ENCODE results near the gene ARHGAP42.
"Not testable (repeated sequence)": the region's sequence is repeated elsewhere in the genome, so short reads cannot be mapped to it uniquely, and the experiment has no call there.

Gene ARHGAP42

DNA sequence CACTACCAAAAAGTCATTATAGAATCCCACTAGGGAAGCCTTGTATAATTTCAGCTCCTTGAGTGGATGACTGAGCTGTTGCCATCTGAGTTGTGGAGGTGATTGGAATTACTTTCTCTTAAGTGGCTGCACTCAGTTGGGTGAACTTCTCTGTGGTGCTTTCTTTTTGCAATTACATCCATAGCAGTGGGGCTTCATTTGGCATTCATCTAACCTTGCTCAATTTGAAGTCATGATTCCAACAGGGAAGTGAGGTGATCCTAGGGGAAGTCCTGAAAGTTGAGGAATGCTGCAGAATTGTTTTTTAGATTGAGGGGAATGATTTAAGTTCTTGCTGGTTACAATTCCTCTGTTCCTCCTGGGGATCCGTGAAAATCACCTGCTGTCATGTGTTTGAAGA, 39.6 kb downstream of the ARHGAP42 start:
- no peak for DNase-seq (ENCODE audit: low read depth in 2 of 2, low spot score in 1 of 2)

DNA sequence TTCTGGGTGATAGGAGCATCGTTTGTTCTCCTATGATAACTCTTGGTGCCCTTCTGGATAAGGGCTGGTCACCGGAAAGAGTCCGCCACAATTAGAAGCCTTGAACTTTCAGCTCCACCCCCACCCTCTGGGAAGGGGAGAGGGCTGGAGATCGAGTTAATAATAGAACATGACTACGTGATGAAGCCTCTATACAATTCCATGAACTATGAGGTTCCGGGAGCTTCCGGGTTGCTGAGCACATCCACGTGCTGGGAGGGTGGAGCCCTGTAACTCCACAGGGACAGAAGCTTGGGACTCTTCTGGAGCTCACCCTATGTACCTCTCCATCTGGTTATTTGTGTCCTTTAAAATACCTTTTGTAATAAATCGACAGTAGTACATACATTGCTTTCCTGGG, 40.3 kb downstream of the ARHGAP42 start:
- DNase-seq (ENCODE audit: low read depth in 2 of 2, low spot score in 1 of 2), result no peak

DNA sequence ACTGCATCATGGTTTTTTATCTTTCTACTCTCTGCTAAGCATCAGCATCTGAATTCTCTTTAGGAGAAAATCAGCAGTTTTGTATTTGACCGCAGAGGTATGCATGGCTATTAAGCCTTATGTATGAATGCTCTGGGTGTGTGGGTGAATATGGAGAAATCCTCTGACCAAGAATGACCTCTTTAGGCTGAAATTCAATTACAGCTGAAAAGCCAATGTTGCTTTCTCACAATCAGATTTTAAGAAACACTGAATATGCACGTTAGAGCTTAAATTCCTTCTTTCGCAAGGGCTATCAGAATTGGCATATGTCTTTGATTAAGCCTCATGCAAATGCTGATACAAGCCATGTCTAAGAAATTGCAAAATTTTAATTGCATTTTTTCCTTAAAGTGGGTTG, 43.2 kb downstream of the ARHGAP42 start:
- no peak for DNase-seq (ENCODE audit: low read depth in 2 of 2, low spot score in 1 of 2)

DNA sequence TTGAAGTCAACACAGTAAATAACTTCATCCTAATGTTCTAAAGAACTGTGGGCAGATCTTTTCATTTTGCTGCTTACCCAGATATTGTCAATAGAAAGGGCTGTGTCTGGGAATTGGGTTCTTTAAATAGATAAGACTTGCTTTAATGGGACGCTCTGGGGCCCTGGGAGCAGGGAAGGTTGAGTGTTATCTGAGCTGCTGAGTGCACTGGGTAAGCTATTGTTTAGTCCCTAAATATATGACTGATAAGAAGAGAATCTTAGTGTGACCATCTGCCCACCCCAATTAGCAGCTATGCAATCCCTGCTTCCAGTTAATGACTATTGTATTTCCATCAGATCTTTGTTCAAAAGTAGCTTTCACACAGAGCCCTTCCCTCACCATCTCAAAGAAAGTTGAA, 44.4 kb downstream of the ARHGAP42 start:
- no peak for DNase-seq (ENCODE audit: low read depth in 2 of 2, low spot score in 1 of 2)

DNA sequence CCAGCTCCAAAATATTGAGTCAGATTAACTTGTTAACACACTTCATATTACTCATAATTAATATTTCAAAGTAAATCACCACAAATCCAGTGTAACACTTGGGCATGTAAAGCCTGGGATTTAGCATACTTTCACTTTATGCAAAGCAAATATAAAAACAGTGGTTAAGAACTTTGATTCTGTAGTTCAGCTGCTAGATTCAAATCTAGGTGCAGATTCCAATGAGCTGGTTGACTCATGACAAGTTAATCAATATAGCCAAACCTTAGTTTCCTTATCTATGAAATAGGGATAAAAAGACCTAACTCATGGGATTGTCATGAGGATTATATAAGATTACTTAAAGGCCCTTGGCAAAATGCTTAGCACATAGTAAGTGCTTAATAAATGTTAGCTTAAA, 45.9 kb downstream of the ARHGAP42 start:
- no peak for DNase-seq (ENCODE audit: low read depth in 2 of 2, low spot score in 1 of 2)

DNA sequence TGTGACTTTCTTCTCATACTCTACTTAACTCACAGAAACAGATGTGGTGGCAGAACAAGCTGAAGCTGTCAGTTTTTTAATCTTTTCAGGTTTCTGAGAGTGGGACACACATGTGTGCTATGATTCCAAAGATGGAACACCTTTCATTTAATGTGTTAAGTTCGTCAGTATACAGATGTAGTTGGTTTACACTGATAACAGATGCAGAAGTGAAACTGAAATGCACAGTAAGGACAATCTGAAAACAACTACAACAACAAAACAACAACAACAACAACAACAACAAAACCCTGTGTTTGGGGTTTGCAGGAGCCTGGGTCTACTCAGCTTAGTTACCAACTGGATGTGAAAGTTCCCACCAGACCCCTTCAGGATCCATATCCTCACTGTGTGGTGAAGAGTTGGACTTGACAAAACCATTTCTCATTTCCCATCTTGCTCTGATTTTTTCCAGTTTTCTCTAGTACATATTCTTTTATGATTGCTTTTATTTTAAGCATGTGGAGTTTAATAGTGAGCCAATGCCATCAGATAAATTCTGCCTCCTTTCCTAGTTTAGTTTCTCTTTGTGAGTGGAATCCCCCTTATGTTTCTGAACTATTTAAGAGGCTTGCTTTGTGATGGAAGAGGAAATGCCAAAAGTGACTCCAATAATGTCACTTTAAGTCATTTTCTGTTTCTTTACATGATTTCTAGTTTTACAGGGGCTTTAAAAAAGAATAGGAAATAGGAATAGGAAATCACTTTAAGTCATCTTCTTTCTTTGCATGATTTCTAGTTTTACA, 47.8 kb downstream of the ARHGAP42 start:
- DNase-seq (ENCODE audit: low read depth in 2 of 2, low spot score in 1 of 2), result no peak

DNA sequence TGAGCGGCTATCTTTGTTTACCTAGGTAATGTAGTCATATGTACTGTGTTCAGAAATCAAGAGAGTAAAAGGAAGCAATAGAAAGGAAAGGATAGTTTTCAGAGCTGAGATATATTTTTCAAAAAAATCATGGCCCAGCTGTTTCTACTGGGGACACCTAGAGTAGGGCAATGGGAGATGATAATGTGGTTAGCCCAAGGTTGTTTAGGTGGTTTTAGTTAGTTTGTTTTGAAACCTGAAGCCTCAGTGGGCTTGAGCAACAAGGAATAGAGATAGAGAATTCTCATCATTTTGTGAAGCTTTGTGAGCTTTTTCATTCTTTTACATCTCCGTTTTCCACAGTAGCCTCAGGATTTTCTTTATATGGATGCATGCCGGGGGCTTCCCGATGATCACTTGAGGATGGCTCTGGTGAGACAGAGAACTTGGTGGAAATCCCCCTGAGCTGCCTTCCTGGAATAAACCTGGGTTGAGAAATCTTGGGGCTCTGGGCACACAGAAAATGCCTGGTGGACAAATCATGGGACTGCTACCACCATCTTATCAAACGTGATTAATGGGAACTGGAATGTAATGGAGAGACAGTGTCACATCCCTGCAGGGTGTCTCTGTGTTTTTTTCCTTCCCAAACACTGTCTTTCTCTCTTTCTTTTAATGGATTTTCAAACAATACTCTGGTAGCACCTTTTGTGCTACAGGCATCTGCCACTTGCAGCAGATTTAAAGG, 49.0 kb downstream of the ARHGAP42 start:
- no peak for DNase-seq (ENCODE audit: low read depth in 2 of 2, low spot score in 1 of 2)

DNA sequence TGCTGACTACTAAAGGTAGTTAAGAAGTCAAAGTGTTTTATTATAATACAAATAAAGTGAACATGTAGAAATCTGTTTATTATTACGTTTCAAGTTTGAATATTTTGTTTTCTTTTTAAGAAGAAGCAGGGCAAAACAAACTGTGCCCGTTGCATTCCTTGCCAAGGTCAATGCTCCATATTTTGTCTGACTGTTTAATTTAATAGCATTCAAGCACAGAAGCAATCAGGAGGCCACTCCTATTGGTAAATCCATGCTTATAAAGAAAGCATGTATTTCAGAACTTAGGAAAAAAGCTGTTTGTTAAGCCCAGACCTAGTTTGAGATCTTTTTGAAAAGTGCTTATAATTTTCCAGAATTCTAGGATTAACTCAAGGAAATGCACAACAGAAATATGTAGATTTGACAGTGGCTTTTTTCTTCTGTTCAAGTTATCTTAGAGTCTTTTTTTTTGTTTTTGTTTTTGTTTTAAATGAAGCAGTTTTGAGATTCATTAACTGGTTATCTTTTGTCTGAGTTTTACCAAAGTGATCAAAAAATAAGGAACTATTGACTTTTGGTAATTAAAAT, 51.7 kb downstream of the ARHGAP42 start:
- no peak for DNase-seq (ENCODE audit: low read depth in 2 of 2, low spot score in 1 of 2)

DNA sequence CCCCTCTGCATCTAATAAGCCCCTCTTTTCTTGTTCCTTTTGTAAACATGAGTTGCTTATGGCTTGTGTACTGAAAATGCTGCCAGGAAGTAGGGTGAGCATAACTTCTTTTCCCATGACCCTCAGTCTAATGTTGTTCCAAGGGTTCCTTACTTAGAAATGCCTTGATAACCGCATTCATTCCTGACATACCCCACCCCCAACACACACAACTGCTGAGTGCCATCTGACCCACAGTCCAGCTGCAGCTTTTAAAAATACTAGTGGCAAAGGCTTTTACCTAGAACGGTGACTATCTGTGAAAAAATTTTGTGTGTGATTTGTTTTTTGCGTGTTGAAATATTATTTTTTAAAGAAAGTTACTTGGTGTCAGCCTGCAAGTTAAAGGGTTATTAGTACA, 52.6 kb downstream of the ARHGAP42 start:
- no peak for DNase-seq (ENCODE audit: low read depth in 2 of 2, low spot score in 1 of 2)

DNA sequence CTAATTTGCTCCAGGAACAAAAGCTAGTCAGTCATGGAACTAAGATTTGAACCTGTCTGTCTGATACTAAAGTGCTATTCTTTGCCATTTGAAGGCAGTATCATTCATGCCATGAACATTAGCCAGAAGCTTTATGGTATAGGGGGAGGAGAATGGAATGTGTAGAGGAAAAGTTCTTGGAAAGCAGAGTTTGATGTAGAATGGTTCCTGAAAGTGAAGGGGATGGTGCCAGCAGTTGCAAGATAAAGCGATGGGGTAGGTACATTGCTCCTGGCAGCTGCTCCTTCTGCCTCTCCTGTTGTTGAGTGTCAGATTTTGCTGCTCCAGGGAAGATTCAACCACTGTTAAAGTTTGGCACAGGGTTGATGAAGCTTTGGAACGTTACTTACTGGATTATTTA, 53.4 kb downstream of the ARHGAP42 start:
- no peak for DNase-seq (ENCODE audit: low read depth in 2 of 2, low spot score in 1 of 2)

DNA sequence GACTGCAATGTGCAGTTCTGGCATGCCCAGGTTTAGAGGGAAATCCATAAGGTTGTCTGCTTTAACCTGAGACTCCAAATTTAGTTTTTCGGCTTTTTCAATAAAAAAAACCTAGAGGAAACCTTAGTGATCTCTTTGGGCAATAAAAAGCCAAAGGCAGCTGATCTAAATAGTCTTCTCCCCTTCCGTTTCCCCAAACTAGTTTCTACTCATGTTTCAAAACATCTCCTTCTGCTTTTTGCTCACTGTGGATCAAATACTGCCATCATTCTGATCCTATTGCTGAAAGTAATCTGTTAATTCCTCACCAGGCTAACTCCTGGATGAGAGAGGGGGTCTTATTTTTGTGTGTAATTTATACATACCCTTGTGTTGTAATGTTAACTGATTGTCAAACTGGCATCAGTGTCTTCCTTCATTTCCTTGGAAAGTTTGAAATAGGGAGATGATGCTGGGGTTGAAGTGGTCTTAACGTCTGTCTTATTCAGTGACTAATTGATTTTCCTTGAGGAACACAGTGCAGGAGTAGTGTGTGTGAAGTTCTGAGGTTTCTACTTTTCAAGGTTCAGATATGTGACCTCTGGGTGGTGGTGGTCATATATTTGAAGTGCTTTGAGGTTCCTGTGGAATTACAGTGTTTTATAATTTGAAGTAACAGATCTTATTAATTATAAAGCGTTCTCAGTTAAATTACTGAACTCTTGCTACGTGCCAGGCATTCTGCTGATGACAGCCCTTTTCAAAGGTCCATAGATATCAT, 55.0 kb downstream of the ARHGAP42 start:
- no peak for DNase-seq (ENCODE audit: low read depth in 2 of 2, low spot score in 1 of 2)

DNA sequence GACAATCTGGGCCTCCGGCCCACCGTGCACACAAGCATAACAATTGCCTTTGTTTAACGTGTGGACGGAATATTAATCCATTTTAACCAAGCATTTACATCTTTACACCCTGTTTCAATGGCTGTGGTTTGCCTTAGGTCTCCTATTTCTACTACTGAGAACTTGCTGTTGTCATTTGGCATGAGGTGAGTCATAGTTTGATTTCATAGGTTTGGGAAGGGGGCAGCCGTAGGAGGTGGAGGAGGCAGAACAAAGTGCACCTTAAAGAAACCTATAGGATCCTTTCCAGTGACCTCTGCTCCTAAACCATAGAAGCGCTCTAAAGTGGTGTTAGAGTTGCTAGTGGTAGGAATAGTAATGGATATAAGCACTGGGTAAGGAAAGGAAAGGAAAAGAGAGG, 59.4 kb downstream of the ARHGAP42 start:
- no peak for DNase-seq (ENCODE audit: low read depth in 2 of 2, low spot score in 1 of 2)

DNA sequence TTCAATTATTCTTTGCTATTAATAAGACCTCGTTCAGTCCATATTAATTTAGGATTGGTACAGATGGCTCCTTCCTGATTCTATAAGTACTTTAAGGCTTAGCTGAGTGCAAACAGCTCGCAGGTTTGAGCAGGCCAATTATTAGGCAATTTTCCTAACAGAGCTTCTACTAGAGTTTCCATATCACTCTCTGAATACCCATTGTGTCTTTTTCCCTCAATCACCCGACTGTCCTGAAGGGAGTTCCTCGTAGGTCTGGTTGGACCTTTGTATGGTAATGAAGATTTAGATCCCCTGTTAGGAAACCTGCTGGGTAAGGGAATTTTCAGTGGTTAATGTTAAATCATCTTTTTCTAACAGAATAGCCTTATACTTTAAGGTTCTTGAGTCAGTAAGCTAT, 61.1 kb downstream of the ARHGAP42 start:
- no peak for DNase-seq (ENCODE audit: low read depth in 2 of 2, low spot score in 1 of 2)

DNA sequence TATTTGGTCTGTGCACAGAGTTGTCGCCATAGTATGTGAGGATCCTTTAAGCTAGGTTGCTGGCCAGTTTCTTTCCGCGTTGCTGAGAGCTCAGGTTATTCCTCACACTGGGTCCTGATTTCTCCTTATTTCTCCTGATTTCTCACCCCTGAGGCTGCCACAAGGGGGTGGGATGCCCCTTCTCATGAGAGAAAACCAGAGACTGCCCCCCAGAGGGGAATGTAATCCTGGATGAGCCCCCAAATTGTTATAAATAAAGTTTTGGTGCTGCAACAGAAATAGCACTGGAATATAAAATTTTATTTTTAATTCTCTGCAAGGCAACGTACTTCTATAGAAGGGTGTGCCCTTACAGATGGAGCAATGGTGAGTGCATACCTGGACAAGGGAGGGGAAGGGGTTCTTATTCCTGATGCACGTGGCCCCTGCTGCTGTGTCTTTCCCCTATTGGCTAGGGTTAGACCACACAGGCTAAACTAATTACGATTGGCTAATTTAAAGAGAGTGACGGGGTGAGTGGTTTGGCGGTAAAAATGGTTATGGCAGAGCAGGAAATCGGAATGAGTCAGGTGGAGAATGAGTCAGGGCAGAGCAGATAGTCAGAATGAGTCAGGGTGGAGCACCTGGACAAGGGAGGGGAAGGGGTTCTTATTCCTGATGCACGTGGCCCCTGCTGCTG, 62.9 kb downstream of the ARHGAP42 start:
- not testable (repeated sequence) for DNase-seq (ENCODE audit: low read depth in 2 of 2, low spot score in 1 of 2)

DNA sequence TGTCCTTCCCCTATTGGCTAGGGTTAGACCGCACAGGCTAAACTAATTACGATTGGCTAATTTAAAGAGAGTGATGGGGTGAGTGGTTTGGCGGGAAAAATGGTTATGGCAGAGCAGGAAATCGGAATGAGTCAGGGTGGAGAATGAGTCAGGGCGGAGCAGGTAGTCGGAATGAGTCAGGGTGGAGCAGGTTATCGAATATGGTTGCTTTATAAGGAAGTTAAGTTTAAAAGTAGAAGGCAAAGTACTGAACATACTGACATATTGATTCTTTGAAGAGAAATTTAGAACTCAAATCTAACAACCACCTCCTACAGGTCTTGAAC, 63.4 kb downstream of the ARHGAP42 start:
- DNase-seq (ENCODE audit: low read depth in 2 of 2, low spot score in 1 of 2), result not testable (repeated sequence)

DNA sequence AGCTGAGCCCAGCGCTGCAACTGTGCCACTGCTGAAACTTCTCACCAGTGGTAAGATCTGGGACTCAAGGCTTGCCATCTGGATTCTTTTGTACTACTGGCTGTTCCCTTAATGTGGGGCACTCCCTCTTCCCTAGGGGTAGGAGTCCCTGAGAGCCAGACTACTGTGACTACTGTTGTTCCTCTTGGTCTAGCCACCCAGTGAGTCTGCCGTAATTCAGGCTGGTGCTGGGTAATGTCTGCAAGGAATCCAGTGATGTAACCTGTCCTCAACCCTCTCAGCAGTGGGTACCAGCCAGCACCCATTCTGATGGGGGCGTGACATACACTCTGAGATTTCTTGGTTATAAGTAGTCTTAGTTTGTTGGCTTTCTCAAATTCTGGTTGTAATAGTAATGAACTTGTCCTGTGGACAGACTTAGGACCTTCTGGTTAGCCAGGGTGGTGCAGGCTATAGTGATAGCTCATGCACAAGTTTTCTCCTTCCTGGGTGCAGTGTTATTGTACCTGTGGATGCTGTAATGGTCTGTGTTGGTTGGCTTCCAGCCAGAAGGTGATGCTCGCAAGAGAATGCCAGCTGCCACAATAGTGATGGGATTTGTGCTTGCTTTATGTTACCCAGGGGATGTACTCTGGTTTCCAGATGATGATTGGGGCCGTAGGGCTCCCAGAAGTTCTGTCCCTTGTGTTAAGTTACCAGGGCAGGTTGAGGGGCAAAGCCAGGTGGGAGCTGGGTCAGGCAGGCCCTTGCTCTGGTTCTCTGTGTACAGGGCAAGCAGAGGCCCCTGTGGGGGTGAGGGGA, 65.5 kb downstream of the ARHGAP42 start:
- no peak for DNase-seq (ENCODE audit: low read depth in 2 of 2, low spot score in 1 of 2)

DNA sequence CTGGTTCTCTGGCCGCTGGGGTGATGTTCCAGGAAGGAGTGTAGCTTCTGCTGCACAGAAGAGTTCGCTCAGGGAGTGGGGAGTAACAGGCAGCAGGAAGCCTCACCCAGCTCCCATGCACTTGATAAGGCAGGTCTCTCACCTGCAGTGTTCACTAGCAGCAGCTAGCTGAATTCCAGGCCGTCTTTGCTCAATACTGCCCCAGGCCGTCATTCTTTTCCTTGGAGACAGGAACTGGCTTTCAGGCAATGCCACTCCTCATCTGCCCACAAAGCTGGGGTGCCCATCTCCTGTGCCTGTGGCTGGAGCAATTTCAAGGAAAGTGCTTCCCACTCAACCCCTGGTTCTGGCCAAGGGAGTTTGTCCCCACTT, 66.1 kb downstream of the ARHGAP42 start:
- DNase-seq (ENCODE audit: low read depth in 2 of 2, low spot score in 1 of 2), result no peak

DNA sequence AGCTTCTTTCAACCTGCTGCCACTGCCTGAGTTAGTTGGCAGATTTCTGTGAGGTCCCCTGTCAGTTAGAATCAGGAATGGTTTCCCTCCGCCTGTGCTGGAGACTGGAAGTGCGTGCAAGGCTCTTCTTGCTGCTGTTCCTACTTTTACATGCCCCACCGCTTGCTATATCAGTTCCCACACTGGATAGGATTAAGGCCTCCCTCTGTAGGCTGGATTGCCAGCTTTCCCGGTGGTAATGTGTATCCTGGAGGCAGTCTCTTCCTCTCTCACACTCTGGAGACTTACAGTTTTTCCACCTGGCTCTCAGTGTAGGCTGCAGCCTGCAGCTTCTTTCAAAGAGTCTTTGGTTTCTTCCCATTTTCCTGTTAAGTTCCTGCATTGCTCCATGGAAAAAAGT, 66.5 kb downstream of the ARHGAP42 start:
- no peak for DNase-seq (ENCODE audit: low read depth in 2 of 2, low spot score in 1 of 2)

DNA sequence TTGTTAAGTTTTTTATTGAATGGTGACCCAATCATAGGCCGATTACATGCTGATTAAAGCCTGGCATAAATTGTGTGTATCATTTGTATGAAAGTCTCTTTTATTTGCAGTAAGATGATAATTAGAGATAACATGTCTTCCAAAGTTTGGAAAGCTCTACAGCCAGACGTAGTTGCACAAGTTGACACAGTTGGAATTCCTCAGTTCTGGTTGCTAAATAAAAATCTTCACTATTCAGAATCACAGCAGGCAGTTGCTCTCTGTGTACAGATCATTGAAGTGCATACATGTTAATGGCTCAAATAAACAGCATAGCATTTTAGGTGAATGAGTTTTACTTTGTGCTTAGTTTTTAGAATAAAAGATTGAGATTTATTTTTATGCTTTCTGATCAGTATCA, 69.5 kb downstream of the ARHGAP42 start:
- DNase-seq (ENCODE audit: low read depth in 2 of 2, low spot score in 1 of 2), result no peak

DNA sequence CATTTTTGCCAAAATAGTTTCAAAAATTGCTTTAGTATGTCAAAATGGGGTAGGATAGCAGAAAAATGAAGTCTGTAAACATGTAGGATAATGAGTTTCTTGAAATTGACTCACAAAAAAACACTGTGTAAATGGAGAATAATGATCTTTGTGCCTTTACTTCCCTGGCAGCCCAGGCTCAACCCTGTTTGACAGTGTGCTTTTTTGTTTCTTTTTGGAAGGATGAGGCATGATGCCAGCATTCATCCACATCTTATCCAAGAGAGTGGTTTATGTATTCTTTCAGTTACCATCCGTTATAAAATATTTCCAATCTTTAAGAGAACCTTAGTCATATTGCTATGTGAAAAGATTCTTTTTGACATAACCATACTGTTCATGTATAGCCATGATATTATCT, 70.6 kb downstream of the ARHGAP42 start:
- DNase-seq (ENCODE audit: low read depth in 2 of 2, low spot score in 1 of 2), result no peak

DNA sequence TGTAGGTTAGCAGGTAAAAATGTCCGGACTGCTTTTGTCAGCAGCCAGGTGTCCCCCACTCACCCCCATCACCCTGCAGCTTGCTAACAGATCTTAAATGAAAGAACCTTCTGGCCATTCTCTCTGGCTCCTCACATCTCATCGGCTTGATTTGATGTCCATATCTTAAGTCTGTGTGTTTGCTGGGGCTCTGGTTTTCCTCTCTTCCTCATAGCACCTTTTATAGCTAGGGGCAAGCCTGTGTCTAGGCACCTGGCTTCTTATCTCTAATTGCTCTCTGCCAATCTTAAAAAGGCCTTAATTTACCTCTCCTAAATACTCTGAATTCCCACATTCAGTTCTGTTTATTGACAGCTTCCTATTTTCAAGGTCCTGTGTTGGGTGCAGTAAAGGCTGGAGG, 72.0 kb downstream of the ARHGAP42 start:
- DNase-seq (ENCODE audit: low read depth in 2 of 2, low spot score in 1 of 2), result no peak

Data from stimulated activated CD8-positive, alpha-beta memory T cell treated with anti-CD3 and anti-CD28 coated beads, Interleukin-4, amount 100 ng/mL, for 1 hour (primary cell).